Measurements from ENCODE around the gene CLSTN3.

The CLSTN3 gene

GRCh38 chr12:7157391-7157790 is 27.2 kb downstream of the CLSTN3 start:
- TF ChIP-seq FOXP2 (optimal IDR thresholded peaks at IDR 0.05; ENCODE audit: borderline replicate concordance, extremely low read depth, extremely low read length, insufficient read depth): no peak
- TF ChIP-seq POLR2AphosphoS5 (IDR thresholded peaks at IDR 0.05; ENCODE audit: low read depth, low read length): no peak
- no peak for TF ChIP-seq SIN3A (IDR thresholded peaks at IDR 0.05; ENCODE audit: borderline replicate concordance, insufficient read depth, low read length)
- no peak for TF ChIP-seq REST (IDR thresholded peaks at IDR 0.05; ENCODE audit: insufficient read depth in 1 of 2, low read depth in 2 of 2, low read length in 2 of 2)
- no peak for TF ChIP-seq TAF1 (IDR thresholded peaks at IDR 0.05; ENCODE audit: borderline replicate concordance, insufficient read depth, low read length)

GRCh38 chr12:7158781-7159609 is 28.8 kb downstream of the CLSTN3 start:
- TF ChIP-seq FOXP2 (optimal IDR thresholded peaks at IDR 0.05; ENCODE audit: borderline replicate concordance, extremely low read depth, extremely low read length, insufficient read depth) (no peak), TAF1 (IDR thresholded peaks at IDR 0.05; ENCODE audit: borderline replicate concordance, insufficient read depth, low read length) (no peak), SIN3A (IDR thresholded peaks at IDR 0.05; ENCODE audit: borderline replicate concordance, insufficient read depth, low read length) (no peak), REST (IDR thresholded peaks at IDR 0.05; ENCODE audit: insufficient read depth in 1 of 2, low read depth in 2 of 2, low read length in 2 of 2) (no peak), POLR2AphosphoS5 (IDR thresholded peaks at IDR 0.05; ENCODE audit: low read depth, low read length) (no peak)

- TF ChIP-seq REST (IDR thresholded peaks at IDR 0.05; ENCODE audit: insufficient read depth in 1 of 2, low read depth in 2 of 2, low read length in 2 of 2) (no peak), SIN3A (IDR thresholded peaks at IDR 0.05; ENCODE audit: borderline replicate concordance, insufficient read depth, low read length) (no peak)
These were observed 30.0 kb downstream of the CLSTN3 start for GRCh38 chr12:7160183-7160582.

GRCh38 chr12:7161327-7161726 is 31.2 kb downstream of the CLSTN3 start:
- TF ChIP-seq POLR2AphosphoS5 (IDR thresholded peaks at IDR 0.05; ENCODE audit: low read depth, low read length) (no peak), REST (IDR thresholded peaks at IDR 0.05; ENCODE audit: insufficient read depth in 1 of 2, low read depth in 2 of 2, low read length in 2 of 2) (no peak), TAF1 (IDR thresholded peaks at IDR 0.05; ENCODE audit: borderline replicate concordance, insufficient read depth, low read length) (no peak), FOXP2 (optimal IDR thresholded peaks at IDR 0.05; ENCODE audit: borderline replicate concordance, extremely low read depth, extremely low read length, insufficient read depth) (no peak), SIN3A (IDR thresholded peaks at IDR 0.05; ENCODE audit: borderline replicate concordance, insufficient read depth, low read length) (no peak)

All from PFSK-1 (cell line).